CD4-positive, alpha-beta T cell treated with Interleukin-6 for 4 hours (primary cell): ENCODE measurements around the gene DRG2.

ENCODE experiments used
- DNase-seq: peaks from one replicate; pipeline ENCODE4 v3.0.0-alpha.2; 2020; ENCODE audit warnings: mixed read lengths

DRG2 gene

DNA sequence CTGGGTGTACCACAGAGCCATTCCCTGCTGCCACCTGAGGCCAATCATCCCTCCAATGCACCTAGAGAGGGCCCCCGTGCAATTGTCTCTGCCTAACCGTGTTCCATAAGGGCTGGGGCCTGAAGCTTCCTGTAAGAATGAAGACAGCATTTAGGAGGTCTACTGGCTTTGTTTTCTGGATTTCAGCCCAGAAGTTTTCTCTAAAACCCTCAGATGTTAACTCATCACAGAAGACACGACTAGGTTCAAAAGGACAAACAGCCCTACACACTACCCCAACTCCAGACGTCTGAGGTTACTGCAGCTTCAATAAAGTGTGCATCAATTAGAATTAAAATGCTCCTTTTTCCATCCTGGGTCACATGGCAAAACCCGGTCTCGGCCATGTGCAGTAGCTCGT is 10.8 kb upstream of the DRG2 start:
- no peak for DNase-seq

GRCh38 chr17:18079543-18079942 is 8.2 kb upstream of the DRG2 start:
- DNase-seq: no peak

- DNase-seq: no peak
These were observed 3.5 kb upstream of the DRG2 start for GRCh38 chr17:18084256-18084655.

- DNase-seq: no peak
These were observed 1.9 kb downstream of the DRG2 start for GRCh38 chr17:18089613-18090012.

- DNase-seq: no peak
These were observed 6.1 kb downstream of the DRG2 start for GRCh38 chr17:18093616-18094408.

DNA sequence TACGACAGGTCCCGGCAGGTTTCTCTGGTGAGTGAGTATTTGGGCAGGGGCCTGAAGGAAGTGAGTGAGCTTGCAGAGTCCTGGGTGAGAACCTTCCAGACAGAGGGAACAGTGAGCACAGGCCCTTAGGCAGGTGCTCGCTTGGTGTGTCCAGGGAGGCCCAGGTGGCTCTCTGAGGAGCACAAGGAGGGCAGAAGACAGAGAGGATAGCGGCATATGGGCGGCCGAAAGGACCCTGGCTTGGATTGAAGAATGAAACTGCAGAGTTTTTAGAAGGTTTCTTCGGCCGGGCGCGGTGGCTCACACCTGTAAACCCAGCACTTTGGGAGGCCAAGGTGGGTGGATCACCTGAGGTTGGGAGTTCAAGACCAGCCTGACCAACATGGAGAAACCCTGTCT is 6.7 kb downstream of the DRG2 start:
- DNase-seq: no peak

GRCh38 chr17:18099516-18099915 is 11.8 kb downstream of the DRG2 start:
- no peak for DNase-seq

GRCh38 chr17:18100616-18101015 is 12.9 kb downstream of the DRG2 start:
- DNase-seq: no peak

GRCh38 chr17:18101828-18102227 is 14.1 kb downstream of the DRG2 start:
- no peak for DNase-seq

DNA sequence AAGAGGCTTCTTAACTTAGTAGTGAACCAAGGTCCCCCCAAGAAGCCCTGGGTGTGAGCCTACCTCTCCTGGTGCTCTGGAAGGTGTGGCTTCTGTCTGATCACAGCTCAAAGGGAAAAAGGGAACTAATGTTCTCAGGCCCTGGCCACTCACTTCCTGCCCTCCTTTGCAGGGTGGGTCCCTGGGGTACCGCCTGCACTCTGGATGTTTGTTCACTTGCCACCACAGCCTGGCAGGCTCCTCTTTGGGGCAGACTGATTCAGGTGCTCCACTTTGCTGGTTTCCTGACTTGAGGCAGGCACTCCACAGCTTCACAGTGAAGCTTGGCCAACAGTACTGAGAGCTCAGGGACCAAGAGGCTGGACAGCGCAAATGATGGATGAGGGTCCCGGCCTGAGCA is 14.9 kb downstream of the DRG2 start:
- no peak for DNase-seq

DNA sequence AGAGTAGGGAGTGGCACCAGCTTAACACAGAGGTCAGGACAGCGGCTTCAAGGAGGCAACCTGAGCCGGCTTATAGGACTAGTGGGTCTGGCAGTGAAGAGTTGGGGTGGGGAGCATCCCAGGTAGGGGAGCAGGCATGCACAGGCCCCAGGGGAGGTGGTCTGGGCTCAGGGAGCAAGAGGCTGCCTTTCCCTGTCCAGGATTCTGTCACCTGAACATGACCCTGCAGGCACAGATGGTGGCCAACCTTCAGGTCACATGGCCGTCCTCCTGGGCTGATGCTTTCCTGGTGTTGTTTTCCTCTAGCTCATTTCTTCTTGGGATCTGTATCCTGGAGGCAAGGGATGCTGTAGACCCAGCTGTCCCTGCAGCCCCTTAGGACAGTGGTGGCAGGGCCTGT is 17.3 kb downstream of the DRG2 start:
- DNase-seq: no peak

DNA sequence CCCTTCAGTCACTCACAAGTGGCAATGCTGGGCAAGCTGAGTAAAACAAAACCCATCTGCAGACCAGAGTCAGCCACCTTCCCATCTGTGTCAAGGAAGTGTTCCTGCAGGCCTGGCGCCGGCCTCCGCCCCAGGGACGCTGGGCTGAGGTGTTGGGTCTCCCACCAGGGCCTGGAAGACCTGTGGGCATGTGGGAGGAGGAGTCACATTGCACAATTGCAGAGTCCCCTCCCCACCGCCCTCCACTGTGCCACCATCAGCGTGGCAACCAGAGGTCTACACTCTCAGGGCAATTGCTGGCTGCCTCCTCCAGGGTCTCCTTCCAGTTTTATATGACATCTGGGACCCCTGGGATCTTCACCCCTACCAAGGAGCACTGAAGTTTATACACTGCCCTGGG is 17.8 kb downstream of the DRG2 start:
- DNase-seq: no peak

DNA sequence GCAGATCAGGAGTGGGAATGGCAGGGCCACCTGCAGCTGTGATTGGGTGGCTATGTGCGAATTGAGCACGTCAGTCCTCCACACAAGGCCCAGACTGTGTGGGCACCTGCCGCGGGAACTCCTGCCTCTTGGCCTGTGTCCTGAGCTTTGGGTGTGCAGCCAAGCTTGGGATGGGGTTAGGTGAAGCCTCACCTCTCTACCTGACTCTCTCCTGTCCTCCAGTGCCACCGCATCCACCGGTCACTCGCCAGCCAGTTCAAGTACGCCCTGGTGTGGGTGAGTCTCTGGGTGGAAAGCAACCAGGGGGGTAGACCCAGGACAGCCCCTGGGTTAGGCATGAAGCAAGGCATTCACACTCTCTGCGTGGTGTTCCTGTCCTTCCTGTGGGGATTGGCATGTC is 18.5 kb downstream of the DRG2 start:
- DNase-seq: no peak

DNA sequence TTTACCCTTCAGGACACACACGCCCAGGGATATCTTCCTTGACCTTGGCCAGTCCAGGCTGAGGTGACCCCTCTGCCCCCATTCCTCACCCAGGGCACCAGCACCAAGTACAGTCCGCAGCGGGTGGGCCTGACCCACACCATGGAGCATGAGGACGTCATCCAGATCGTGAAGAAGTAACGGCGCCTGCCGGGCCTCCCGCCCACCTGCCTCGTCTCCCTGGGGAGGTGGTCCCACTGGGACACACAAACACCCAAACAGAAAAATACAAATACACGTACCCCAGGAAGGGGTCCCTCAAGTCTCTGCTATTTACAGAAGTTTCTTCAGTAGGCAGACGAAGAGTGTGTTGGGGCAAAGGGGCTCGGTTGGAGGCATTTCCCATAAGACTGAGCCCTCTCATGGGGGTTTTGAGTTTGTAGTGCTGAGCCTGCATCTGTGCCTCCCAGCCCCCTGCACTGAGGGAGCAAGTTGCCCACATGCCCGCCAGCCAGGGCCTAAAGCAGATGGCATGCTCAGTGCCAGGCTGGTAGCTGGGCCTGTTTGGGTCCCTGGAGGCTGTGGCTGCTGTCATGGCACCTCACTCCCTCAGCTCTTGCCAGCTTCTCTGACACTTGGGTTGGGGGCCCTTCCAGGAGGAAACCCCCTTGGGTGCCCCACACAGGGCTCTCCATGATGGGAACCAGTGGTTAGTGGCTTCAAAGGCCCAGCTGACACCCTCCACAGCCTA is 19.5 kb downstream of the DRG2 start:
- no peak for DNase-seq

- DNase-seq: no peak
These were observed 20.2 kb downstream of the DRG2 start for GRCh38 chr17:18107971-18108370.

- DNase-seq: no peak
These were observed 20.9 kb downstream of the DRG2 start, which contains the start of gene MYO15A for GRCh38 chr17:18108401-18109312. TSS of gene MYO15A (plus strand) at chr17:18108756. CDS start at chr17:18118801, 10,045 bp downstream.

GRCh38 chr17:18109935-18110485 is 22.3 kb downstream of the DRG2 start:
- DNase-seq: no peak

- no peak for DNase-seq
These were observed 22.9 kb downstream of the DRG2 start for GRCh38 chr17:18110636-18111145.

DNA sequence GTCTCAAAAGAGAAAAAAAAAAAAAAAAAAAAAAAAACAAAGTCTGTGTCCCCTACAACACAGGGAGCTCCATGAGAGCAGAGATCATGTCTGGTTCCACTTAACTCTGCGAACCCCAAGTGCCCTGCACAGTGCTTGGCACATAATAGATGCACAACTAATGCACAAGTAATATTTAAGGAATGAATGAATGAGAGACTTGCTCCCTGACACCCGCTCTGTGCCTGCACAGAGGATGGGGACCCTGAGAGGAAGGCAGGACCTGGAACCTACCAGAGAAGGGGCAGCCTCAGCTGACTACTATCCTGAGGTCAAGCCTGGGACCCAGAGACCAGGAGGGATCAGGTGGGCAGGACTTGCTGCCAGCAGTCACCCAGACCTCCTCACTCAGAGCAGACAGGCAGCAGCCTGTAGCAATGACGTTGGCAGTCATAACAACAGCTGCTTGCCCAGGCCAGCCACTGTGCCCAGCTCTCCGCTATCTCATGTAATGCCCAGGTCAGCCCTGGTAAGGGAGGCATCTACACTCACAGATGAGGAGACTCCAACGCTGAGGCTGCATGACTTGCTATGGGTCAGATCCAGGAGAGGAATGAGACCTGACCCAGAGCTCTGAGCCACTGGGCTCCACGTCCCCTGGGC is 23.7 kb downstream of the DRG2 start:
- no peak for DNase-seq

DNA sequence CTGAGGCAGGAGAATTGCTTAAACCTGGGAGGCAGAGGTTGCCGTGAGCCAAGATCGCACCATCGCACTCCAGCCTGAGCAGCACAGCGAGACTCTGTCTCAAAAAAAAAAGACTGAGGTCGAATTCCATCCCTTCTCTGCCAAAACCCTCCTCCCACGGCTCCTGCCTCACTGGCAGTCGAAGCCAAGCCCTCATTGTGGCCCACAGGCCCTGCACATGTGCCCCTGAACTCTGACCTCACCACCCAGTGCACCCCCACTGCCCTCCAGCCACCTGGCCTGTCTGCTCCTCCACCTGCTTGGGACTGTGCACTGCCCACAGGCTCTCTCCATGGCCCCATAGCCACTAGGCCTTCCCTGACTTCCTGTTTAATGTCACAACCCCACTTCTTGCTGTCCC is 27.8 kb downstream of the DRG2 start:
- no peak for DNase-seq

DNA sequence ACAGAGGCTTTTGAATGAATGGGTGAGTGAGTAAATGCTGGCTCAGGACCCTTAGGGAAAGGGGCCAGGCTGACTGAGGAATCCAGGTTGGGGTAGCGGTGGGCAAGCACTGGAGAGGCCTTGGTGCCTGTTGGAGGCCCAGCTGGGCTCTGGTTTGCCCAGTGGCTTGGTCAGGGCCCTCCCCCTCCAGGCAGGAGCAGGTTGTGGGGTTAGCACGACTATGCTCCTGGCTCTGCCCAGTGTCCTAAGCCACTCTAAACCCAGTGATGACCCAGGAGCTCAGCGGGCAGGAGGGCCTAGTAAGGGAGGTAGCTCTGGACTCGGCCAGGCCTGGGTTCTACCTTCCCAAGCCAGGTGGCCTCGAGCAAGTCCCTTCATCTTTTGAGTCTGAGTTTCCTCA is 28.3 kb downstream of the DRG2 start:
- no peak for DNase-seq

- no peak for DNase-seq
These were observed 29.8 kb downstream of the DRG2 start for GRCh38 chr17:18117533-18117932.
